Measurements from ENCODE around the gene FTL. TPM values are rescaled to one million over a fixed set of nuclear protein-coding genes. Genes with fewer than 3 reads are reported as not detected.

FTL gene
- total RNA-seq, 1 experiment from 2014 or later: 1,245 TPM

DNA sequence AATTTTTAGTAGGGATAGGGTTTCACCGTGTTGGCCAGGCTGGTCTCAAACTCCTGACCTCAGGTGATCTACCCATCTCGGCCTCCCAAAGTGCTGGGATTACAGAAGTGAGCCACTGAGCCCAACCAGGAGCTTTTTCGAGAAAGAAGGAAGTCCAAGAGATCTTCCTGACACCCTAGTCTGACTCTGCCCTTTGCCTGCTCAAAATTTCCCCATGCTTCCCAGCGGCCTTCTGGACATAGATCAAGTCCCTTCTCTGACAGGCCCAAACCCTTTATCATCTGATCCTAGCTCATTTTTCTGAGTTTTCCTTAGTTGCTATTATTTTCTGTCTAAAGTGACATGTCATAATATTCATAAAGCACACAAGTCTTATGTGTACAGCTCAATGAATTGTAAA lies 12.0 kb upstream of the FTL start:
- Histone ChIP-seq H3K27ac (ENCODE audit: insufficient read length, low read depth, low read length) (no peak overlapping the region), H2BK20ac (ENCODE audit: low read depth, low read length, poor library complexity, severe bottlenecking) (no peak overlapping the region), H3K56ac (ENCODE audit: insufficient read length, low read depth, low read length) (no peak overlapping the region), H4K20me1 (ENCODE audit: control insufficient read depth, insufficient read depth, insufficient read length) (no peaks in the 10 kb centered on the region), H2AFZ (ENCODE audit: low read length) (no peak overlapping the region), H4K91ac (ENCODE audit: insufficient read length, low read depth, low read length) (no peak overlapping the region), H3K23me2 (ENCODE audit: insufficient read length, low read depth, low read length, poor library complexity, severe bottlenecking) (peaks cover 8% of the 10 kb centered on the region), H3K4me2 (ENCODE audit: insufficient read depth, insufficient read length, low read length) (no peak overlapping the region), H2BK5ac (ENCODE audit: insufficient read length, low read length) (no peak overlapping the region), H3K4ac (ENCODE audit: low read depth, low read length) (no peak overlapping the region), H3K9ac (ENCODE audit: extremely low read depth, insufficient read length, low read length) (no peak overlapping the region), H3K4me1 (ENCODE audit: insufficient read depth, low read length) (no peaks in the 10 kb centered on the region), H3K18ac (ENCODE audit: insufficient read length, low read depth, low read length) (no peak overlapping the region), H3T11ph (ENCODE audit: low read length) (no peak overlapping the region), H3K9me3 (ENCODE audit: control insufficient read depth, low read depth, low read length) (no peaks in the 10 kb centered on the region), H3K27me3 (ENCODE audit: insufficient read depth, low read length) (no peaks in the 10 kb centered on the region), H2BK15ac (ENCODE audit: low read depth, low read length) (no peak overlapping the region), H2BK12ac (ENCODE audit: insufficient read length, low read depth, low read length) (no peak overlapping the region), H3K79me2 (ENCODE audit: insufficient read depth, low read length) (no peaks in the 10 kb centered on the region), H4K5ac (ENCODE audit: insufficient read length, low read depth, low read length) (no peak overlapping the region), H4K8ac (replicated peaks; ENCODE audit: insufficient read length, low read depth, low read length) (no peak overlapping the region), H3K79me1 (ENCODE audit: insufficient read depth, low read depth, low read length, poor library complexity, severe bottlenecking) (peaks cover 4% of the 10 kb centered on the region), H2BK120ac (ENCODE audit: low read depth, low read length, poor library complexity, severe bottlenecking) (no peak overlapping the region), H2AK5ac (ENCODE audit: insufficient read length, low read length) (no peak overlapping the region), H3K23ac (ENCODE audit: insufficient read length, low read depth, low read length) (no peak overlapping the region), H3K14ac (ENCODE audit: insufficient read depth, low read length) (no peak overlapping the region)
- Mint-ChIP-seq H3K36me3 (ENCODE audit: insufficient read depth in 1 of 3, low read depth in 3 of 3) (peaks cover 16 to 29% (median 28%) of the 10 kb centered on the region in 3 experiments), H3K27me3 (ENCODE audit: low read depth) (peaks cover 10% of the 10 kb centered on the region), H3K9me3 (no peaks in the 10 kb centered on the region; a peak in 1 of 5 replicates), H3K4me3 (no peak overlapping the region), H3K4me1 (peaks cover 14 to 15% of the 10 kb centered on the region in 2 experiments), H3K27ac (no peak overlapping the region; a peak in 1 of 7 replicates)
- WGBS (ENCODE audit: extremely low coverage, insufficient read length, low lambda C conversion rate): no CpG with 5 or more reads among the region's 4 CpGs
- DNase-seq: no peak
- TF ChIP-seq CTCF (conservative IDR thresholded peaks at IDR 0.05): no peak

Measured in H9 (cell line).